Nephron (organoid): Measurements from ENCODE around the gene RAB1A.
A peak's percentile ranks its signal among the peaks of the same experiment; 100 is the strongest.
"Not testable (repeated sequence)": the region's sequence is repeated elsewhere in the genome, so short reads cannot be mapped to it uniquely, and the experiment has no call there.

Experiments used
- H3K27ac Mint-ChIP-seq, 3 experiments: 2 replicates each; pipeline ENCODE4 v1.8.0; 2020; ENCODE audit warnings: mixed read lengths in 3 of 3, mild to moderate bottlenecking in 2 of 3, moderate library complexity in 1 of 3
- H3K27me3 Mint-ChIP-seq: 2 replicates; pipeline ENCODE4 v1.8.0; 2021; ENCODE audit warnings: low read depth, mild to moderate bottlenecking, moderate library complexity, mixed read lengths
- H3K36me3 Mint-ChIP-seq: 2 replicates; pipeline ENCODE4 v1.8.0; 2020; ENCODE audit warnings: low read depth, mixed read lengths
- H3K4me1 Mint-ChIP-seq: 2 replicates; pipeline ENCODE4 v1.8.0; 2020; ENCODE audit warnings: mixed read lengths
- H3K4me3 Mint-ChIP-seq, 3 experiments: 2 replicates each; pipeline ENCODE4 v1.8.0; 2020; ENCODE audit warnings: mild to moderate bottlenecking in 3 of 3, mixed read lengths in 3 of 3, moderate library complexity in 2 of 3
- H3K9me3 Mint-ChIP-seq: 2 replicates; pipeline ENCODE4 v1.8.0; 2020; ENCODE audit warnings: mixed read lengths
- TF ChIP-seq, protein P1 (sequence below), 3 experiments: fragments of 200-600 bp; sonication (generic); IDR thresholded peaks; one replicate each; pipeline ENCODE4 v1.5.0; 2021; ENCODE audit warnings: antibody characterized with exemption in 3 of 3; ENCODE audit not compliant: unreplicated experiment in 3 of 3

RAB1A gene

DNA sequence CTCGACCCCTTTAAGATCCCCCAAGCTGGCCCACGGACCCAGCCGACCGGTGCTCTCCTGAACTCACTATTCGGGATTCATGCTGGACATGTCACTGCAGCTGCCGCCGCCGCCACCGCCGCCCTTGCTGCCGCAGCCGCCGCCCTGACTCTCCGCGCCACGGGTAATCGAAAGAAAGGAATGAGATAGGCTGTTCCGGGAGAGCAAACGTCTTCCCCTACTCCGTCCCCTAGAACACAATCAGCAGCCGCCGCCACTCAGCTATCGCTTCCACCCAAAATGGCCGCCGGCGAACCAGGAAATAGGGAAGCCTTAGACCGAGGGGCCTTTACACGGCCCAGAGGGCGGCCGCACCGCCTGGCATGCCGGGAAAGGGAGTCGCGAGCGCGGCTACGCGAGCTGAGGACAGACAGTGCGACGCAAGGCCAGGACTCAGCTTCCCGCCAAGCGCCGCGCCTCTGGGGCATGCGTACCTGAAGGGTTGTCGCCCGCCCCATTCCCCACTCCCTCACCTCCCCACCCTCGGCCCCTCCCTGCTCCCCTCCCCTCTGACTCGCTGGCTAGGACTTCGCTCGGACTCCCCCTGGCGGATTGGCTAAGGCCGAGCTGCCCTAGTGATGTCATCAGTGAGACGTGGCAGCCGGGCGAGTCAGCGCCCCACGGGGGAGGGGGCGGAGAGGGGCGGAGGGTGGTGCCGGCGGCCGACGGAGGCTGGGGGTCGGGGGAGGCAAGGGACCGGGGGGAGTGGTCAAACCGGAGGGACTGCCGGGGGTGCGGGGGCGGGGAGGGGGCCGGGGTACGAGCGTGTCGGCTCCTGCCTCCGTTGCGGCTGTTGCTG, at the start of gene RAB1A:
TSS of gene RAB1A (minus strand) at position 281 of the 838 bp plus-strand sequence. CDS start at position 90, 191 bp downstream.
- Mint-ChIP-seq H3K4me1 (peaks cover 27% of the 10 kb centered on the region), H3K9me3 (no peaks in the 10 kb centered on the region), H3K4me3 (peak within 1 kb of the TSS; percentile 96 to 100 (median 99)), H3K27ac (peak within 1 kb of the TSS; percentile 94 to 100 (median 98)), H3K36me3 (no peaks in the 10 kb centered on the region), H3K27me3 (no peaks in the 10 kb centered on the region)
- TF ChIP-seq, protein P1, sequence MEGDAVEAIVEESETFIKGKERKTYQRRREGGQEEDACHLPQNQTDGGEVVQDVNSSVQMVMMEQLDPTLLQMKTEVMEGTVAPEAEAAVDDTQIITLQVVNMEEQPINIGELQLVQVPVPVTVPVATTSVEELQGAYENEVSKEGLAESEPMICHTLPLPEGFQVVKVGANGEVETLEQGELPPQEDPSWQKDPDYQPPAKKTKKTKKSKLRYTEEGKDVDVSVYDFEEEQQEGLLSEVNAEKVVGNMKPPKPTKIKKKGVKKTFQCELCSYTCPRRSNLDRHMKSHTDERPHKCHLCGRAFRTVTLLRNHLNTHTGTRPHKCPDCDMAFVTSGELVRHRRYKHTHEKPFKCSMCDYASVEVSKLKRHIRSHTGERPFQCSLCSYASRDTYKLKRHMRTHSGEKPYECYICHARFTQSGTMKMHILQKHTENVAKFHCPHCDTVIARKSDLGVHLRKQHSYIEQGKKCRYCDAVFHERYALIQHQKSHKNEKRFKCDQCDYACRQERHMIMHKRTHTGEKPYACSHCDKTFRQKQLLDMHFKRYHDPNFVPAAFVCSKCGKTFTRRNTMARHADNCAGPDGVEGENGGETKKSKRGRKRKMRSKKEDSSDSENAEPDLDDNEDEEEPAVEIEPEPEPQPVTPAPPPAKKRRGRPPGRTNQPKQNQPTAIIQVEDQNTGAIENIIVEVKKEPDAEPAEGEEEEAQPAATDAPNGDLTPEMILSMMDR (IDR thresholded peaks at IDR 0.05; ENCODE audit: unreplicated experiment in 3 of 3), result peak; percentile 9 to 43 (median 39)

DNA sequence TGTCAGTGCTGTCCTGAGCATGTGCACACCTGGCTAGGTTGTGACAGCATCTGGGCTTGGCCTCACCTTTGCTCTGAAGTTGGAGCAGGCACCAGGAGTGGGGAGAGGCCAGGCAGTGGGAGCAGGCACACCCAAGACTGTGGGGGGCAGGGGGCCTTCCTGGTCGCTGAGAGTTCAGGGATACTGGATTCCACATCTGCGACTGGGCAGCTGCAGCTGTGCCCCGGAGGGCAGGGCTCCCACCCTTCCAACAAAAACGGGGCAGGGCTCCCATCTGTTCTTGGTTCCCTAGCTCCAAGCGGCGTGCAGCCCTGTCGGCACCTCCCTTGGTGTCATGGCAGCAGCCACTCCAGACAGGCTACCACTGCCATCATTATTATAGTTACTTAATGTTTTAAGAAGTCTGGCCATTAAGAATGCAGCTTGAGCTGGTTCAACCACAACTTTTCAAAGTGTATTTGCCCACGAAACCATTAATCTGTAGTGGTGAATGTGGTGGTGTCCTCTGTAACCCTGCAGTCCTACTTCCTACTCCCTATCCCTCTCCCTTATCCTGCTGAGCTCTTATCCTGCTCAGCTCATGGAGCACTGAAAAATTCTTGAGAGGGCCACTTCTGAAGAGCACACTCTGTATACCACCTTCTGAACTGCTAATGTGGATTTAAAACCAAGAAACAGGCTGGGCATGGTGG, 48.0 kb upstream of the RAB1A start:
- no peak overlapping the region for H3K27ac Mint-ChIP-seq
- H3K36me3 Mint-ChIP-seq, result no peaks in the 10 kb centered on the region
- H3K4me3 Mint-ChIP-seq, result no peak overlapping the region
- no peaks in the 10 kb centered on the region for H3K27me3 Mint-ChIP-seq
- H3K9me3 Mint-ChIP-seq, result no peaks in the 10 kb centered on the region
- TF ChIP-seq, protein P1 (IDR thresholded peaks at IDR 0.05; ENCODE audit: unreplicated experiment in 3 of 3), result no peak
- no peaks in the 10 kb centered on the region for H3K4me1 Mint-ChIP-seq

DNA sequence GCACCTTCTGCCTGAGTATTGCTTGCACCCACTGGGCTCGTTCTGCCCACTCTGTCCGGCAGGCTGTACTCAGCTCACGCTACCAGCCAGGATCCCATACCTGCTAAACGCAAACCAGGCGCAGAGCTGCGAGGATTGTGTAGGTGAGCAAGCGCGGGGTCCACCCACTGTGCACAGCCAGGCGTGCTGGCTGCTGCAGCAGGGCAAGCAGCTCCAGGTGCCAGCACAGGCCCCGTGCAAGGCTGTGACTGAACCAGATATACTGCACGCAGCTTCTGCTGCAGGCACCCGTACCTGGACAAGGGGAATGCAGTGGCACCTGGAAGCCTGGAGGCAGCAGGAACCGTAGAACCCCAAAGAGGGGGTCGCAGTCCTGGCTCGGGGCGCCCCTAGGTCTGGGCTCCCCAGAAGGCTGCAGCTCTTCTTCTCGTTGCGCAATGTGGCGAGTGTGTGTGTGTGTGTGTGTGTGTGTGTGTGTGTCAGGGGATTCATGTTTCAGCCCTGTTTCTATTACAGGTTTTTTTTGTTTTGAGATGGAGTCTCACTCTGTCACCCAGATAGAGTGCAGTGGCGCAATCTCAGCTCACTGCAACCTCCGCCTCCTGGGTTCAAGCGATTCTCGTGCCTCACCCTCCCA, 46.1 kb upstream of the RAB1A start:
- no peak overlapping the region for H3K4me3 Mint-ChIP-seq
- TF ChIP-seq, protein P1 (IDR thresholded peaks at IDR 0.05; ENCODE audit: unreplicated experiment in 3 of 3), result no peak
- H3K9me3 Mint-ChIP-seq, result no peaks in the 10 kb centered on the region
- H3K27ac Mint-ChIP-seq, result no peak overlapping the region
- H3K36me3 Mint-ChIP-seq, result no peaks in the 10 kb centered on the region
- H3K27me3 Mint-ChIP-seq, result no peaks in the 10 kb centered on the region
- no peaks in the 10 kb centered on the region for H3K4me1 Mint-ChIP-seq

DNA sequence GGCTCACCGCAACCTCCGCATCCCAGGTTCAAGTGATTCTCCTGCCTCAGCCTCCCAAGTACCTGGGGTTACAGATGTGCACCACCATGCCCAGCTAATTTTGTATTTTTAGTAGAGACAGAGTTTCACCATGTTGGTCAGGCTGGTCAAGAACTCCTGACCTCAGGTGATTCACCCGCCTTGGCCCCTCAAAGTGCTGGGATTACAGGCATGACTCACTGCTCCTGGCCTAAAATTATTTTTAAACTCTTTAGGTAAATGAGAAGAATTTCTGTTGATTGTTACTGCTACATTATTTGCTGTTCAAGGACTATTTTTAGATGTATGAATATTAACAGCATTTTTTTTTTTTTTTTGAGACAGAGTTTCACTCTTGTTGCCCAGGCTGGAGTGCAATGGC, 44.1 kb upstream of the RAB1A start:
- H3K9me3 Mint-ChIP-seq, H3K27me3 Mint-ChIP-seq, H3K4me1 Mint-ChIP-seq, H3K27ac Mint-ChIP-seq, H3K4me3 Mint-ChIP-seq, H3K36me3 Mint-ChIP-seq: not testable (repeated sequence)

DNA sequence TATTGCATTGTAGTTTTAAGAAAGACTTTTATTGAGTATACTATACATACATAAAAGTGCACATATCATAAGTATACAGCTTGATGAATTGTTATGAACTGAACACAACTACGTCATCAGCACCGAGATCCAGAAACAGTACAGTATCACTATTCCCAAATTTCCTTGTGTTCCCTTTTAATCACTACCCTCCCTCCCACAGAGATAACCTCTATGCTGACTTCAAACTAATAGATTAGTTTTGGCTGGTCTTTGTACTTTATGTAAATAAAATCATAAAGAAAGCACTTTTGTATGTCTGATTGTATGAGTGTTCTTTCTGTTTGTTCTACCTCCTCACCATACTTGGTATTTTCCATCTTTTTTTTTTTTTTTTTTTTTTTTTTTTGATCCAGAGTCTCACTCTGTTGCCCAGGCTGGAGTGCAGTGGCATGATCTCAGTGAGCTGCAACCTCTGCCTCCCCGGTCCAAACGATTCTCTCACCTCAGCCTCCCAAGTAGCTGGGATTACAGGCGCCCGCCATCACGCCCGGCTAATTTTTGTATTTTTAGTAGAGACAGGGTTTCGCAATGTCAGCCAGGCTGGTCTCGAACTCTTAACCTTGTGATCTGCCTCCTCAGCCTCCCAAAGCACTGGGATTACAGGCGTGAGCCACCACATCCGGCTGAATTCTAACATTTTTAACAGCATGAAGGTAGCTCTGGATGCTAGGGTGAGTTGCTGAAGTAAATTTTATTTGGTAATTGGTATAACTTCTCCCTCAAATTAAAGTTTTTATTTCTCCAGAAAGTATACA, 43.3 kb upstream of the RAB1A start:
- Mint-ChIP-seq H3K36me3 (no peaks in the 10 kb centered on the region), H3K4me1 (no peaks in the 10 kb centered on the region), H3K9me3 (no peaks in the 10 kb centered on the region), H3K4me3 (no peak overlapping the region), H3K27ac (no peak overlapping the region), H3K27me3 (no peaks in the 10 kb centered on the region)
- TF ChIP-seq, protein P1 (IDR thresholded peaks at IDR 0.05; ENCODE audit: unreplicated experiment in 3 of 3), result no peak

DNA sequence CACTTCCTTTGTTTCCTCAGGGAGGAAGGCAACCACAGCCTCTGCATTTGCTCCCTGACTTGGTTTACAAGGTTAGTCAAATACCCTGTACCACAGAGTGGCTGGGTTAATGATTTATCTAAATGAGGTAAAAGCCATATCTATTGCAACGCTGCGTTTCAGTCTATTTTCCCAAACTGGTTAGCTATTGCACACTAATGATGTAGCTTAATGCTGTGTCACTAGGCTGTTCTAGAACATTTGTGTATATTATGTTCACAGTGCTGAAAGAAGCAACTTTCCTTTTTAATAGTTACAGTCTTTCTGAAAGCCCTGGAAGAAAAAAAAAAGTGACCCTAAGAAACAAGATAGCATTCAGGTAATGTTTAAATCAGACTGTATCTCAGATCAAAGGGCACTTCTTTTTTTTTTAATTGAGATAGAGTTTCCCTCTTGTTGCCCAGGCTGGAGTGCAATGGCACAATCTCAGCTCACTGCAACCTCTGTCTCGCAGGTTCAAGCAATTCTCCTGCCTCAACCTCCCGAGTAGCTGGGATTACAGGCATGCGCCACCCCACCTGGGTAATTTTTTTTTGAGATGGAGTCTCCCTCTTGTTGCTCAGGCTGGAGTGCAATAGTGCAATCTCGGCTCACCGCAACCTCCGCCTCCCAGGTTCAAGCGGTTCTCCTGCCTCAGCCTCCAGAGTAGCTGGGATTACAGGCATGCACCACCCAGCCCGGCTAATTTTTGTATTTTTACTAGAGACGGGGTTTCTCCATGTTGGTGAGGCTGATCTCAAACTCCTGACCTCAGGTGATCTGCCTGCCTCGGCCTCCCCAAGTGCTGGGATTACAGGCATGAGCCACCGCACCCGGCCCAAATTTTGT, 40.9 kb upstream of the RAB1A start:
- not testable (repeated sequence) for H3K9me3 Mint-ChIP-seq, H3K4me1 Mint-ChIP-seq, H3K36me3 Mint-ChIP-seq, H3K27me3 Mint-ChIP-seq, H3K4me3 Mint-ChIP-seq
- peak overlapping the region in 2 of 3 experiments; percentile 69 to 93 for H3K27ac Mint-ChIP-seq
